Measurements from ENCODE around the gene DGKI. TPM values are rescaled to one million over a fixed set of nuclear protein-coding genes. Genes with fewer than 3 reads are reported as not detected.

The DGKI gene
- total RNA-seq, 1 experiment from 2014 or later = 0.55 TPM

- H3K56ac ChIP-seq (ENCODE audit: insufficient read length, low read depth, low read length) = no peak overlapping the region
- no peak overlapping the region for H4K8ac ChIP-seq (replicated peaks; ENCODE audit: insufficient read length, low read depth, low read length)
- H3K9me3 ChIP-seq (ENCODE audit: control insufficient read depth, low read depth, low read length) = no peaks in the 10 kb centered on the region
- no peak overlapping the region for H2BK12ac ChIP-seq (ENCODE audit: insufficient read length, low read depth, low read length)
- no peak for TF ChIP-seq CTCF (conservative IDR thresholded peaks at IDR 0.05)
- H2AFZ ChIP-seq (ENCODE audit: low read length) = no peak overlapping the region
- H3K9ac ChIP-seq (ENCODE audit: extremely low read depth, insufficient read length, low read length) = no peak overlapping the region
- Mint-ChIP-seq H3K9me3 (no peaks in the 10 kb centered on the region), H3K27me3 (ENCODE audit: low read depth) (no peaks in the 10 kb centered on the region; the same call in 1 of the 2 replicates), H3K4me3 (no peak overlapping the region), H3K36me3 (ENCODE audit: insufficient read depth in 1 of 3, low read depth in 3 of 3) (peaks cover 0 to 3% (median 0%) of the 10 kb centered on the region in 3 experiments; a peak in 3 of 7 replicates), H3K27ac (peak overlapping the region in 2 of 3 experiments; percentile 58 to 71; a peak in 3 of 7 replicates), H3K4me1 (peaks cover 53 to 67% of the 10 kb centered on the region in 2 experiments)
- no peak overlapping the region for H3K14ac ChIP-seq (ENCODE audit: insufficient read depth, low read length)
- H2BK120ac ChIP-seq (ENCODE audit: low read depth, low read length, poor library complexity, severe bottlenecking) = no peak overlapping the region
- no peak overlapping the region for H3T11ph ChIP-seq (ENCODE audit: low read length)
- no peaks in the 10 kb centered on the region for H4K20me1 ChIP-seq (ENCODE audit: control insufficient read depth, insufficient read depth, insufficient read length)
- H2BK15ac ChIP-seq (ENCODE audit: low read depth, low read length) = no peak overlapping the region
- H3K4me1 ChIP-seq (ENCODE audit: insufficient read depth, low read length) = no peaks in the 10 kb centered on the region; the same call in 1 of the 2 replicates
- H3K18ac ChIP-seq (ENCODE audit: insufficient read length, low read depth, low read length) = no peak overlapping the region
- no peak overlapping the region for H2BK5ac ChIP-seq (ENCODE audit: insufficient read length, low read length)
- H3K79me2 ChIP-seq (ENCODE audit: insufficient read depth, low read length) = no peaks in the 10 kb centered on the region
- no peak overlapping the region for H3K4ac ChIP-seq (ENCODE audit: low read depth, low read length)
- no peaks in the 10 kb centered on the region for H3K79me1 ChIP-seq (ENCODE audit: insufficient read depth, low read depth, low read length, poor library complexity, severe bottlenecking)
- no peak overlapping the region for H2AK5ac ChIP-seq (ENCODE audit: insufficient read length, low read length)
- H3K27ac ChIP-seq (ENCODE audit: insufficient read length, low read depth, low read length) = no peak overlapping the region
- H3K23me2 ChIP-seq (ENCODE audit: insufficient read length, low read depth, low read length, poor library complexity, severe bottlenecking) = no peaks in the 10 kb centered on the region
- no peak overlapping the region for H3K4me2 ChIP-seq (ENCODE audit: insufficient read depth, insufficient read length, low read length)
- H4K5ac ChIP-seq (ENCODE audit: insufficient read length, low read depth, low read length) = no peak overlapping the region
- WGBS (ENCODE audit: extremely low coverage, insufficient read length, low lambda C conversion rate) = no CpG with 5 or more reads among the region's 4 CpGs
- H2BK20ac ChIP-seq (ENCODE audit: low read depth, low read length, poor library complexity, severe bottlenecking) = no peak overlapping the region
- no peak for DNase-seq
- H3K27me3 ChIP-seq (ENCODE audit: insufficient read depth, low read length) = no peaks in the 10 kb centered on the region
- no peak overlapping the region for H3K23ac ChIP-seq (ENCODE audit: insufficient read length, low read depth, low read length)
- H4K91ac ChIP-seq (ENCODE audit: insufficient read length, low read depth, low read length) = no peak overlapping the region
These were observed 93.7 kb downstream of the DGKI start for GRCh38 chr7:137753067-137753466.
